ENCODE results near the gene ERC2. TPM values are rescaled to one million over a fixed set of nuclear protein-coding genes. Genes with fewer than 3 reads are reported as not detected.
A peak's percentile ranks its signal among the peaks of the same experiment; 100 is the strongest.

ERC2 gene
- total and polyA plus RNA-seq, 5 donors from 2014 or later, result not detected

GRCh38 chr3:55634345-55634744 is 833.9 kb downstream of the ERC2 start:
- Mint-ChIP-seq H3K4me1 (no peaks in the 10 kb centered on the region), H3K36me3 (no peaks in the 10 kb centered on the region), H3K4me3 (no peak overlapping the region), H3K27ac (no peak overlapping the region), H3K9me3 (peaks cover 0 to 8% (median 0%) of the 10 kb centered on the region in 7 donors), H3K27me3 (no peaks in the 10 kb centered on the region)
- no peaks in the 10 kb centered on the region for H3K36me3 ChIP-seq (ENCODE audit: control insufficient read depth, insufficient read depth, low read length)
- DNase-seq (no peak), ATAC-seq (ENCODE audit: low read depth in 2 of 2) (no peak)
- H3K27ac ChIP-seq (ENCODE audit: insufficient read depth, low read length, poor library complexity, severe bottlenecking), result no peak overlapping the region
- H3K4me3 ChIP-seq (ENCODE audit: low read depth, low read length), result no peak overlapping the region
- no peaks in the 10 kb centered on the region for H3K27me3 ChIP-seq (ENCODE audit: control insufficient read depth, insufficient read depth, low read length)
- no peaks in the 10 kb centered on the region for H3K9me3 ChIP-seq (ENCODE audit: control insufficient read depth in 2 of 2, low read length in 2 of 2)
- H3K4me1 ChIP-seq (ENCODE audit: control insufficient read depth, insufficient read depth, low read length, poor library complexity, severe bottlenecking), result no peaks in the 10 kb centered on the region

GRCh38 chr3:55633333-55633732 is 834.9 kb downstream of the ERC2 start:
- Histone ChIP-seq H3K9me3 (ENCODE audit: control insufficient read depth in 2 of 2, low read length in 2 of 2) (no peaks in the 10 kb centered on the region), H3K27ac (ENCODE audit: insufficient read depth, low read length, poor library complexity, severe bottlenecking) (no peak overlapping the region), H3K36me3 (ENCODE audit: control insufficient read depth, insufficient read depth, low read length) (no peaks in the 10 kb centered on the region), H3K27me3 (ENCODE audit: control insufficient read depth, insufficient read depth, low read length) (no peaks in the 10 kb centered on the region), H3K4me3 (ENCODE audit: low read depth, low read length) (no peak overlapping the region), H3K4me1 (ENCODE audit: control insufficient read depth, insufficient read depth, low read length, poor library complexity, severe bottlenecking) (no peaks in the 10 kb centered on the region)
- no peak for DNase-seq
- no peak overlapping the region for H3K27ac Mint-ChIP-seq
- no peaks in the 10 kb centered on the region for H3K36me3 Mint-ChIP-seq
- H3K4me3 Mint-ChIP-seq, result no peak overlapping the region
- H3K9me3 Mint-ChIP-seq, result peaks cover 0 to 4% (median 0%) of the 10 kb centered on the region in 7 donors
- no peaks in the 10 kb centered on the region for H3K4me1 Mint-ChIP-seq
- no peak for ATAC-seq (ENCODE audit: low read depth in 2 of 2)
- H3K27me3 Mint-ChIP-seq, result no peaks in the 10 kb centered on the region

GRCh38 chr3:55631766-55632331 is 836.4 kb downstream of the ERC2 start:
- no peaks in the 10 kb centered on the region for H3K9me3 ChIP-seq (ENCODE audit: control insufficient read depth in 2 of 2, low read length in 2 of 2)
- H3K4me1 Mint-ChIP-seq, result no peaks in the 10 kb centered on the region
- no peaks in the 10 kb centered on the region for H3K27me3 Mint-ChIP-seq
- no peak for DNase-seq
- peak in 1 of 2 donors; percentile 28 for ATAC-seq (ENCODE audit: low read depth in 2 of 2)
- H3K27me3 ChIP-seq (ENCODE audit: control insufficient read depth, insufficient read depth, low read length), result no peaks in the 10 kb centered on the region
- no peak overlapping the region for H3K27ac Mint-ChIP-seq
- H3K36me3 ChIP-seq (ENCODE audit: control insufficient read depth, insufficient read depth, low read length), result no peaks in the 10 kb centered on the region
- no peak overlapping the region for H3K4me3 Mint-ChIP-seq
- H3K36me3 Mint-ChIP-seq, result no peaks in the 10 kb centered on the region
- H3K4me3 ChIP-seq (ENCODE audit: low read depth, low read length), result no peak overlapping the region
- no peaks in the 10 kb centered on the region for H3K4me1 ChIP-seq (ENCODE audit: control insufficient read depth, insufficient read depth, low read length, poor library complexity, severe bottlenecking)
- no peak overlapping the region for H3K27ac ChIP-seq (ENCODE audit: insufficient read depth, low read length, poor library complexity, severe bottlenecking)
- H3K9me3 Mint-ChIP-seq, result peaks cover 0 to 4% (median 0%) of the 10 kb centered on the region in 7 donors

- H3K36me3 Mint-ChIP-seq, result no peaks in the 10 kb centered on the region
- Histone ChIP-seq H3K36me3 (ENCODE audit: control insufficient read depth, insufficient read depth, low read length) (no peaks in the 10 kb centered on the region), H3K9me3 (ENCODE audit: control insufficient read depth in 2 of 2, low read length in 2 of 2) (no peaks in the 10 kb centered on the region), H3K4me1 (ENCODE audit: control insufficient read depth, insufficient read depth, low read length, poor library complexity, severe bottlenecking) (no peaks in the 10 kb centered on the region), H3K27me3 (ENCODE audit: control insufficient read depth, insufficient read depth, low read length) (no peaks in the 10 kb centered on the region), H3K4me3 (ENCODE audit: low read depth, low read length) (no peak overlapping the region), H3K27ac (ENCODE audit: insufficient read depth, low read length, poor library complexity, severe bottlenecking) (no peak overlapping the region)
- DNase-seq, result no peak
- no peak overlapping the region for H3K27ac Mint-ChIP-seq
- peaks cover 0 to 4% (median 0%) of the 10 kb centered on the region in 7 donors for H3K9me3 Mint-ChIP-seq
- no peak for ATAC-seq (ENCODE audit: low read depth in 2 of 2)
- H3K4me1 Mint-ChIP-seq, result no peaks in the 10 kb centered on the region
- no peaks in the 10 kb centered on the region for H3K27me3 Mint-ChIP-seq
- H3K4me3 Mint-ChIP-seq, result no peak overlapping the region
These were observed 837.4 kb downstream of the ERC2 start for GRCh38 chr3:55630921-55631299.

GRCh38 chr3:55630280-55630920 is 837.9 kb downstream of the ERC2 start:
- Mint-ChIP-seq H3K27ac (no peak overlapping the region), H3K4me3 (no peak overlapping the region), H3K9me3 (peaks cover 0 to 4% (median 0%) of the 10 kb centered on the region in 7 donors), H3K36me3 (no peaks in the 10 kb centered on the region), H3K27me3 (no peaks in the 10 kb centered on the region), H3K4me1 (no peaks in the 10 kb centered on the region)
- DNase-seq (no peak), ATAC-seq (ENCODE audit: low read depth in 2 of 2) (no peak)
- Histone ChIP-seq H3K36me3 (ENCODE audit: control insufficient read depth, insufficient read depth, low read length) (no peaks in the 10 kb centered on the region), H3K27ac (ENCODE audit: insufficient read depth, low read length, poor library complexity, severe bottlenecking) (no peak overlapping the region), H3K4me1 (ENCODE audit: control insufficient read depth, insufficient read depth, low read length, poor library complexity, severe bottlenecking) (no peaks in the 10 kb centered on the region), H3K27me3 (ENCODE audit: control insufficient read depth, insufficient read depth, low read length) (no peaks in the 10 kb centered on the region), H3K9me3 (ENCODE audit: control insufficient read depth in 2 of 2, low read length in 2 of 2) (no peaks in the 10 kb centered on the region), H3K4me3 (ENCODE audit: low read depth, low read length) (no peak overlapping the region)

- H3K27ac ChIP-seq (ENCODE audit: insufficient read depth, low read length, poor library complexity, severe bottlenecking), result no peak overlapping the region
- ATAC-seq (ENCODE audit: low read depth in 2 of 2) (no peak), DNase-seq (no peak)
- no peaks in the 10 kb centered on the region for H3K27me3 ChIP-seq (ENCODE audit: control insufficient read depth, insufficient read depth, low read length)
- no peaks in the 10 kb centered on the region for H3K4me1 ChIP-seq (ENCODE audit: control insufficient read depth, insufficient read depth, low read length, poor library complexity, severe bottlenecking)
- Mint-ChIP-seq H3K4me1 (no peaks in the 10 kb centered on the region), H3K27ac (no peak overlapping the region), H3K27me3 (no peaks in the 10 kb centered on the region), H3K36me3 (no peaks in the 10 kb centered on the region), H3K9me3 (peaks cover 0 to 4% (median 0%) of the 10 kb centered on the region in 7 donors), H3K4me3 (no peak overlapping the region)
- no peak overlapping the region for H3K4me3 ChIP-seq (ENCODE audit: low read depth, low read length)
- no peaks in the 10 kb centered on the region for H3K9me3 ChIP-seq (ENCODE audit: control insufficient read depth in 2 of 2, low read length in 2 of 2)
- no peaks in the 10 kb centered on the region for H3K36me3 ChIP-seq (ENCODE audit: control insufficient read depth, insufficient read depth, low read length)
These were observed 838.8 kb downstream of the ERC2 start for GRCh38 chr3:55629432-55629831.

GRCh38 chr3:55626279-55626665 is 842.0 kb downstream of the ERC2 start:
- H3K9me3 Mint-ChIP-seq, result peaks cover 0 to 4% (median 1%) of the 10 kb centered on the region in 7 donors
- Histone ChIP-seq H3K27ac (ENCODE audit: insufficient read depth, low read length, poor library complexity, severe bottlenecking) (no peak overlapping the region), H3K36me3 (ENCODE audit: control insufficient read depth, insufficient read depth, low read length) (no peaks in the 10 kb centered on the region), H3K4me3 (ENCODE audit: low read depth, low read length) (no peak overlapping the region), H3K9me3 (ENCODE audit: control insufficient read depth in 2 of 2, low read length in 2 of 2) (no peaks in the 10 kb centered on the region), H3K4me1 (ENCODE audit: control insufficient read depth, insufficient read depth, low read length, poor library complexity, severe bottlenecking) (no peaks in the 10 kb centered on the region), H3K27me3 (ENCODE audit: control insufficient read depth, insufficient read depth, low read length) (no peaks in the 10 kb centered on the region)
- ATAC-seq (ENCODE audit: low read depth in 2 of 2), result no peak
- H3K36me3 Mint-ChIP-seq, result no peaks in the 10 kb centered on the region
- H3K4me3 Mint-ChIP-seq, result no peak overlapping the region
- no peaks in the 10 kb centered on the region for H3K4me1 Mint-ChIP-seq
- H3K27ac Mint-ChIP-seq, result no peak overlapping the region
- H3K27me3 Mint-ChIP-seq, result no peaks in the 10 kb centered on the region
- DNase-seq, result no peak

- Histone ChIP-seq H3K4me1 (ENCODE audit: control insufficient read depth, insufficient read depth, low read length, poor library complexity, severe bottlenecking) (no peaks in the 10 kb centered on the region), H3K9me3 (ENCODE audit: control insufficient read depth in 2 of 2, low read length in 2 of 2) (no peaks in the 10 kb centered on the region), H3K27ac (ENCODE audit: insufficient read depth, low read length, poor library complexity, severe bottlenecking) (no peak overlapping the region), H3K4me3 (ENCODE audit: low read depth, low read length) (no peak overlapping the region), H3K27me3 (ENCODE audit: control insufficient read depth, insufficient read depth, low read length) (no peaks in the 10 kb centered on the region), H3K36me3 (ENCODE audit: control insufficient read depth, insufficient read depth, low read length) (no peaks in the 10 kb centered on the region)
- H3K36me3 Mint-ChIP-seq, result no peaks in the 10 kb centered on the region
- no peak overlapping the region for H3K4me3 Mint-ChIP-seq
- no peak overlapping the region for H3K27ac Mint-ChIP-seq
- peaks cover 0 to 2% (median 0%) of the 10 kb centered on the region in 7 donors for H3K9me3 Mint-ChIP-seq
- ATAC-seq (ENCODE audit: low read depth in 2 of 2), result peak; percentile 22 to 28
- DNase-seq, result no peak
- H3K4me1 Mint-ChIP-seq, result no peaks in the 10 kb centered on the region
- H3K27me3 Mint-ChIP-seq, result no peaks in the 10 kb centered on the region
These were observed 844.0 kb downstream of the ERC2 start for GRCh38 chr3:55624238-55624637.

All from CD4-positive, CD25-positive, alpha-beta regulatory T cell (primary cell).